WI38 (cell line): ENCODE measurements around the gene SPO11.

Experiments
- H3K4me3 ChIP-seq: 2 replicates; pipeline ENCODE4 v1.5.1; 2011; ENCODE audit warnings: low read depth, mild to moderate bottlenecking, control low read depth, low read length
- TF ChIP-seq, protein P1 (sequence below): IDR thresholded peaks from 2 replicates; pipeline ENCODE4 v1.5.1; 2012; ENCODE audit warnings: low read depth, mild to moderate bottlenecking, control low read depth, low read length

Gene SPO11

GRCh38 chr20:57317316-57317788, 12.3 kb upstream of the SPO11 start:
- no peak overlapping the region for H3K4me3 ChIP-seq
- TF ChIP-seq, protein P1, sequence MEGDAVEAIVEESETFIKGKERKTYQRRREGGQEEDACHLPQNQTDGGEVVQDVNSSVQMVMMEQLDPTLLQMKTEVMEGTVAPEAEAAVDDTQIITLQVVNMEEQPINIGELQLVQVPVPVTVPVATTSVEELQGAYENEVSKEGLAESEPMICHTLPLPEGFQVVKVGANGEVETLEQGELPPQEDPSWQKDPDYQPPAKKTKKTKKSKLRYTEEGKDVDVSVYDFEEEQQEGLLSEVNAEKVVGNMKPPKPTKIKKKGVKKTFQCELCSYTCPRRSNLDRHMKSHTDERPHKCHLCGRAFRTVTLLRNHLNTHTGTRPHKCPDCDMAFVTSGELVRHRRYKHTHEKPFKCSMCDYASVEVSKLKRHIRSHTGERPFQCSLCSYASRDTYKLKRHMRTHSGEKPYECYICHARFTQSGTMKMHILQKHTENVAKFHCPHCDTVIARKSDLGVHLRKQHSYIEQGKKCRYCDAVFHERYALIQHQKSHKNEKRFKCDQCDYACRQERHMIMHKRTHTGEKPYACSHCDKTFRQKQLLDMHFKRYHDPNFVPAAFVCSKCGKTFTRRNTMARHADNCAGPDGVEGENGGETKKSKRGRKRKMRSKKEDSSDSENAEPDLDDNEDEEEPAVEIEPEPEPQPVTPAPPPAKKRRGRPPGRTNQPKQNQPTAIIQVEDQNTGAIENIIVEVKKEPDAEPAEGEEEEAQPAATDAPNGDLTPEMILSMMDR = no peak

DNA sequence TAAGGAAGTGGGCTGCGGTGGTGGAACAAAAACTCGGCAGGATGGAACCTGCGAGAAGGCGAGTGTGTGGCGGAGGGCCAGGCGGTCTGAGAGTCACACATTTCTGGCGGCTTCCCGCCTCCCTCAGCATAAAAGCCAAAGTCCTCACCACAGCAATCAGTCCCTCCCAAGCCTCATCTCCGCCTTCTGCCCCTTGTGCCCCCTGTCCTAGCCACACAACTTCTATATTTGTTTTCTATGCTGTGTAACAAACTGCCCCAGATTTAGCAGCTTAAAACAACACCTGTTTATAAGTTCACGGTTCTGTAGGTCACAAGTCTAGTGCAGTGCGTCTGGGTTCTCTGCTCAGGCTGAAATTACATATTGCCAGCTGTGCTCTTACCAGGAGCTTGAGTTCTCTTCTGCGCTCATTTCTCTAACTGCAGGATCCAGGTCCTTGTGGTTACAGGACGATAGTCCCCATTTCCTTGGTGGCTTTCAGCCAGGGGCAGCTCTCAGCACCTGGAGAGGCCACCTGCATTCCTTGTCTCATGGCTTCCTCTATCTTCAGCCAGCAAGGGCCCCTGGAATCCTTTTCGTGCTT, 11.7 kb upstream of the SPO11 start:
- TF ChIP-seq, protein P1 = no peak

DNA sequence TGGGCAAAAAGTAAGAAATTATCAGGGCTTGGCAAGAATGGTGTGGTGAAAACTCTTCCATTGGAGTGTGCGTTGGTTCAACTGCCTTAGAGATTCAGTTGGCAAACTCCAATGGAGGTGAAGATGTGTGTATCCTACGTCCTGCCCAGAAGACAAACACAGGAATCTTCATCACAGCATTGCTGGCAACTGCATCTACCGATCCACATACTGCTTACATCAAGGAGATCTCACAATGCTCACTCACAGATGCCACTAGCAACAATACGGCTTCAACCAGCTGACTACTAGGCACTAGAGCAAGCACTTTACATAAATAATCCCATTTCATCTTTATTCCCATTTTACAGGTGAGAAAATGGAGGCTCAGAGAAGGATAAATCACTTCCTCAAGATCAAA, 10.0 kb upstream of the SPO11 start:
- no peak overlapping the region for H3K4me3 ChIP-seq
- TF ChIP-seq, protein P1 = no peak

More for the DNA sequence above, 11.7 kb upstream of the SPO11 start:
- H3K4me3 ChIP-seq = no peak overlapping the region

DNA sequence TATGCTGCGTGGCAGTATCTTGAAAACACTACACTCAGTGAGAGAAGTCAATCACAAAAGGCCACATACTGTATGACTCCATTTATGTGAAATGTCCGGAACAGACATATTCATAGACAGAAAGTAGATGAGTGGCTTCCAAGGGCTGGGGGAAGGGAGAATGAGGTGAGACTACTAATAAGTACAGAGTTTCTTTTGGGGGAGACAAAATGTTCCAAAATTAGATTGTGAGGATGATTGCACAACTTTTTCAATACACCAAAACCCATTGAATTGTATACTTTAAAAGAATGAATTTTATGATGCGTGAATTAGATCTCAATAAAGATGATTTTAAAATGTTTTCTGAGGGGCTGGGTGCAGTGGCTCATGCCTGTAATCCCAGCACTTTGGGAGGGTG, 9.2 kb upstream of the SPO11 start:
- no peak overlapping the region for H3K4me3 ChIP-seq
- TF ChIP-seq, protein P1 = no peak

- TF ChIP-seq, protein P1 = no peak
- no peak overlapping the region for H3K4me3 ChIP-seq
Observed at GRCh38 chr20:57321142-57321541, 8.5 kb upstream of the SPO11 start.

DNA sequence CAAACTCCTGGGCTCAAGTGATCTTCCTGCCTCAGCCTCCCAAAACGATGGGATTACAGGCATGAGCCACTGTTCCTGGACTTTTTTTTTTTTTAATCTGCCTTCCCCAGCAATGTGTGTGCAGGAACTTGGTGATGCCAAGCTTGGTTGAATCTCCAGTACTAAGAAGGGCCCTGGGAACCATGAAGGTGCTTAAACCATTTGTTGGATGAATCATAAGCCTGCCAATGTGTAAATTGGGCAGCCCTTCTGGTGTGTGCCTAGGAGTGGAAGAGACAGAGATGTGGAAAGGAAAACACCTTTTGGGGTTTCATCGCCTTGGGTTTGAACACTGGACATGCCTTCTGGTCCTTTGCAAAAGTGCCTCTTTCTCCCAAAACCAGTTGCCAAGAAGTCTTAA, 7.1 kb upstream of the SPO11 start:
- H3K4me3 ChIP-seq = no peak overlapping the region
- TF ChIP-seq, protein P1 = no peak

DNA sequence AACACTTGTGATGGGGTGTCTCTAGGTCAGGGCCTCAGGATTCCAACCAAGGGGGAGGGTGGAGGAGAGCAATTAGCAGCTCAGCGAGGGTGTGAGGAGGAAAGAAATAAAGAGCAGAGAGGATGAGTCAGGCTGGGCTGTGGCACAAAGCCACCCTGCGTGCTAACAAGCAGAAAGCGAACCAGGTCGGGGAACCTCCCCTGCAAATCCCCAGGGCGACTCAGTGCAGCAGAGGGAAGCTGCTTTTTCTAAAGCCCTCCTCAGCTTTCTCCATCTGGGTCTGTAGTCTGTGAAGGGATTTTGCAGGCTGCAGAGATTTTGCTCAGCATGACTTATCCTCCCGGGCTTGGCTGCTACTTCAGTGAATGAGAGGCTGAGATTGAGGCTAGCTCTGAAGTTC, 6.6 kb upstream of the SPO11 start:
- TF ChIP-seq, protein P1 = no peak
- H3K4me3 ChIP-seq = no peak overlapping the region
